Cardiac septum (tissue), 1 donor: Measurements from ENCODE around the gene LAGE3. TPM values are rescaled to one million over a fixed set of nuclear protein-coding genes. Genes with fewer than 3 reads are reported as not detected.

Experiments used
- microRNA-seq: library from miRNA; unstranded; fragments of <30 nt; microRNA quantifications from one replicate; pipeline ENCODE4 v1.2.0, GENCODE V29; 2020
- total RNA-seq: library from RNA; stranded (reverse); fragmentation: NEBNext Ultra II Directional; extraction: Animal tissue kit (Norgen Biotek cat#: 25700); gene quantifications from one replicate; pipeline ENCODE4 v1.2.1, GENCODE V29; 2021
- donor health status: DM: no; HTN: no; CAD: no.

The LAGE3 gene
- total RNA-seq, 1 donor from 2014 or later: 13.9 TPM

Small RNA genes within 50 kb of the gene (microRNA-seq; reads per million reads assigned to microRNA genes)
- not detected for gene MIR6858

Other genes starting within 250 kb of the LAGE3 start
- gene OPN1MW3, start 221.7 kb downstream of the LAGE3 start, total RNA-seq: not detected
- gene TEX28, start 184.2 kb downstream of the LAGE3 start, total RNA-seq: not detected
- gene TKTL1, start 183.5 kb downstream of the LAGE3 start, total RNA-seq: 3.2 TPM
- 347 TPM for gene FLNA, start 104.6 kb downstream of the LAGE3 start, total RNA-seq
- gene EMD, start 100.0 kb downstream of the LAGE3 start, total RNA-seq: 66.2 TPM
- 1,520 TPM for gene RPL10, start 80.9 kb downstream of the LAGE3 start, total RNA-seq
- gene DNASE1L1, start 70.0 kb downstream of the LAGE3 start, total RNA-seq: 32.9 TPM
- gene TAFAZZIN, start 67.7 kb downstream of the LAGE3 start, total RNA-seq: 41.6 TPM
- gene ATP6AP1, start 50.6 kb downstream of the LAGE3 start, total RNA-seq: 86.1 TPM
- gene GDI1, start 42.1 kb downstream of the LAGE3 start, total RNA-seq: 114 TPM
- 43.7 TPM for gene FAM50A, start 35.1 kb downstream of the LAGE3 start, total RNA-seq
- gene PLXNA3, start 21.0 kb downstream of the LAGE3 start, total RNA-seq: 46.9 TPM
- gene UBL4A, start 7.3 kb upstream of the LAGE3 start, total RNA-seq: 48.4 TPM
- 13.8 TPM for gene SLC10A3, start 11.3 kb upstream of the LAGE3 start, total RNA-seq
- 53.1 TPM for gene FAM3A, start 37.0 kb upstream of the LAGE3 start, total RNA-seq
- 14.6 TPM for gene G6PD, start 67.6 kb upstream of the LAGE3 start, total RNA-seq
- gene IKBKG, start 68.3 kb upstream of the LAGE3 start, total RNA-seq: 18.9 TPM
- gene CTAG1A, start 105.9 kb upstream of the LAGE3 start, total RNA-seq: not detected
- gene CTAG1B, start 140.0 kb upstream of the LAGE3 start, total RNA-seq: not detected
- not detected for gene CTAG2, start 174.3 kb upstream of the LAGE3 start, total RNA-seq